Right lobe of liver (tissue), 6 donors: Measurements from ENCODE around the gene CANX. TPM values are rescaled to one million over a fixed set of nuclear protein-coding genes. Genes with fewer than 3 reads are reported as not detected.

Experiments
- ATAC-seq, 4 donors: fragments of 200-7000 bp; cut with Tn5 transposase; one replicate each; pipeline ENCODE4 v1.9.1; 2020; ENCODE audit warnings: mild to moderate bottlenecking in 4 of 4, moderate library complexity in 4 of 4
- DNase-seq, 3 donors: peaks; one replicate each; pipeline ENCODE4 v3.0.0-alpha.2; 2020
- H3K27ac ChIP-seq, 3 donors: fragments of 200-600 bp; one replicate each; pipeline ENCODE4 v1.8.0; 2022
- H3K27me3 ChIP-seq, 2 donors: fragments of 200-600 bp; one replicate each; pipeline ENCODE4 v1.8.0; 2022
- H3K36me3 ChIP-seq, 4 donors: fragments of 200-600 bp; sonication (generic) in 1 of 4; one replicate each; pipeline versions ENCODE4 v1.5.1 to v1.8.0; 2017 to 2022; ENCODE audit warnings: control low read depth in 1 of 4
- H3K4me1 ChIP-seq, 4 donors: fragments of 200-600 bp; sonication (generic) in 1 of 4; one replicate each; pipeline versions ENCODE4 v1.5.1 to v1.8.0; 2017 to 2022; ENCODE audit warnings: control low read depth in 1 of 4
- H3K4me3 ChIP-seq, 3 donors: fragments of 200-600 bp; one replicate each; pipeline ENCODE4 v1.8.0; 2022
- H3K9me3 ChIP-seq, 4 donors: fragments of 200-600 bp; sonication (generic) in 1 of 4; one replicate each; pipeline versions ENCODE4 v1.5.1 to v1.8.0; 2017 to 2022; ENCODE audit warnings: control low read depth in 1 of 4
- POLR2A ChIP-seq: fragments of 450-650 bp; IDR thresholded peaks from one replicate; pipeline ENCODE4 v1.6.1; 2017; ENCODE audit warnings: antibody characterized with exemption, mild to moderate bottlenecking
- WGBS: methylation state at CpG from one replicate; pipeline ENCODE4 v1.1.6; 2018; ENCODE audit warnings: low coverage, low lambda C conversion rate; ENCODE audit not compliant: insufficient coverage; ENCODE audit errors: missing lambda C conversion rate; 5-methylcytosine and 5-hydroxymethylcytosine counted together
- intact Hi-C, 2 donors: fragments of 100-400 bp; cut with DNase I; formaldehyde crosslinking; loops; one replicate each; pipeline versions ENCODE4 v1.11.2 to v1.14.1; 2022
- total RNA-seq, 6 experiments: library from RNA; depleted of rRNA in 2 of 6; stranded (reverse); fragments of >200 nt in 2 of 6; fragmentation: NEBNext Ultra II Directional in 3 of 6; extraction: Animal tissue kit (Norgen Biotek cat#: 25700) in 3 of 6; gene quantifications; one replicate each; pipeline versions ENCODE4 v1.1.0 to v1.2.4, GENCODE V29; 2016 to 2023
- TF ChIP-seq, protein P1 (sequence below), 4 donors: fragments of 200-600 bp in 3 of 4; fragments of 450-650 bp in 1 of 4; IDR thresholded peaks; one replicate each; pipeline versions ENCODE4 v1.5.1 to v1.8.0; 2016 to 2022; ENCODE audit warnings: antibody characterized with exemption in 4 of 4, mild to moderate bottlenecking in 2 of 4
- donor health status: DM: no; HTN: yes; CAD: no.
- donor health status: DM: no; HTN: no; CAD: no.
- donor health status: DM: no; HTN: no; CAD: no.
- donor health status: DM: no; HTN: yes; CAD: no.
- donor health status: DM: no; HTN: yes; CAD: no.

Gene CANX
- total RNA-seq, 6 experiments from 2014 or later, result 363 to 606 (median 456) TPM

DNA sequence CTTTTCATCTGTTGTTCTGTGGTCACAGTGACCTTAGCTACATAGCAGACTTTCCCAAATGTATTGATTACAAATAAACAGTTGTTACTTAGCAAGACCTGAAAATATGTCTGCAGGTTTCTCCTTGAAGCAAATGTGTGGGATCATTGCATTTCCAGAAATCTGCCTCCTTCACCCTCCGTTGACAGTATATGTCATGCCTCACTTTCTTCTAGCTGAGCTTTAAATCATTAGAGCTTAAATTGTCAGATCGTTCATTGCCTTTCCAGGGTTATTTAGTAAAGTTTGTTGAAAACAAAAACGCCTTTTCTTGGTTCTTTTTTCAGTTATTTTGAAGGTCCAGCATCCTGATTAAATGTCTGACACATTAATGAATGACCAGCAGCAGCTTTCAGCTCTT is 31.6 kb downstream of the CANX start:
- H3K36me3 ChIP-seq, result peaks cover 0 to 55% (median 35%) of the 10 kb centered on the region in 4 donors
- no peaks in the 10 kb centered on the region for H3K27me3 ChIP-seq
- WGBS, result 74% methylated on average over 3 of the region's 3 CpGs
- H3K27ac ChIP-seq, result no peak overlapping the region
- TF ChIP-seq, protein P1, sequence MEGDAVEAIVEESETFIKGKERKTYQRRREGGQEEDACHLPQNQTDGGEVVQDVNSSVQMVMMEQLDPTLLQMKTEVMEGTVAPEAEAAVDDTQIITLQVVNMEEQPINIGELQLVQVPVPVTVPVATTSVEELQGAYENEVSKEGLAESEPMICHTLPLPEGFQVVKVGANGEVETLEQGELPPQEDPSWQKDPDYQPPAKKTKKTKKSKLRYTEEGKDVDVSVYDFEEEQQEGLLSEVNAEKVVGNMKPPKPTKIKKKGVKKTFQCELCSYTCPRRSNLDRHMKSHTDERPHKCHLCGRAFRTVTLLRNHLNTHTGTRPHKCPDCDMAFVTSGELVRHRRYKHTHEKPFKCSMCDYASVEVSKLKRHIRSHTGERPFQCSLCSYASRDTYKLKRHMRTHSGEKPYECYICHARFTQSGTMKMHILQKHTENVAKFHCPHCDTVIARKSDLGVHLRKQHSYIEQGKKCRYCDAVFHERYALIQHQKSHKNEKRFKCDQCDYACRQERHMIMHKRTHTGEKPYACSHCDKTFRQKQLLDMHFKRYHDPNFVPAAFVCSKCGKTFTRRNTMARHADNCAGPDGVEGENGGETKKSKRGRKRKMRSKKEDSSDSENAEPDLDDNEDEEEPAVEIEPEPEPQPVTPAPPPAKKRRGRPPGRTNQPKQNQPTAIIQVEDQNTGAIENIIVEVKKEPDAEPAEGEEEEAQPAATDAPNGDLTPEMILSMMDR (IDR thresholded peaks at IDR 0.05), result no peak
- TF ChIP-seq POLR2A, result no peak
- peaks cover 0 to 31% (median 0%) of the 10 kb centered on the region in 4 donors for H3K4me1 ChIP-seq
- DNase-seq (no peak), ATAC-seq (no peak)
- H3K9me3 ChIP-seq, result no peaks in the 10 kb centered on the region
- intact Hi-C loops, result no loop called here
- H3K4me3 ChIP-seq, result no peak overlapping the region

DNA sequence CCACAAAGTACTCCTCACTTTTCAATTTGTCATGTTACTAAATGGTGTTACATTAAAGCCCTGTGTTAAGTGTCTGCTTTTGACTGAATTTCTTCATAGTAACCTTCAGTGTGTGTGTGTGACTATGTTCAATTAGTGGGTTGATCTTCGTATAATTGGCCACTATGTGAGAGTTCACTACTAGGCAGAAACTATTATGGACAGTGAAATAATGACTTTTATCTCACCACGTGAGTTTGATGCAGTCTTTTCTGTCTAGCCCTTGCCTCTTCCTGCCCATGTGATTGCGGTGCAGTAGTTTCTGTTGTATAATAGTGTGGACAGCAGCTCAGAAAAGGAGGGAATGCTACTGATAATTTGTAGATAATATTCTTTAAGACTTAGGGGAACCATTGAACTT is 32.1 kb downstream of the CANX start:
- 49% methylated on average over 3 of the region's 3 CpGs for WGBS
- peaks cover 0 to 50% (median 31%) of the 10 kb centered on the region in 4 donors for H3K36me3 ChIP-seq
- intact Hi-C loops, result no loop called here

DNA sequence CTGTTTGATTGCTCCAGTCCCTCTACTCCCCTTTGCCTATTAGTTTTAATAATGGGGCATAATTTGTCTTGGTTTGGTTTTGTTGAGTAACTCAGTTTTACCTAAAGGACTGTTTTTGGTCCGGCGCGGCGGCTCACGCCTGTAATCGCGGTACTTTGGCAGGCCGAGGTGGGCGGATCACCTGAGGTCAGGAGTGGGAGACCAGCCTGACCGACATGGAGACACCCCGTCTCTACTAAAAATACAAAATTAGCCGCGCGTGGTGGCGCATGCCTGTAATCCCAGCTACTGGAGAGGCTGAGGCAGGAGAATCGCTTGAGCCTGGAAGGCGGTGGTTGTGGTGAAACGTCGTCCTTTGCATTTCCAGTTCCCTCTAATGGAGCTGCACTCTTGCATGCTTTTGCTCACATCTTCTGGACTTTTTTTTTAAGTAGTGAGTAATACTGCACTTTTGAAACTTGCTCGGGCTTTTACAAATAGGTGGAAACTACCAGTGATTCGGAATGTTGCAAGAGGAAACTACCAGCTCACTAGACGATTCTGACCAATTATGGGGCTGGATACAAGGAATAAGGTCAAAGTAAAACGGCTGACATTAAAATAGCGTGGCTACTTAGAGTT is 33.1 kb downstream of the CANX start:
- Histone ChIP-seq H3K9me3 (no peaks in the 10 kb centered on the region), H3K27me3 (no peaks in the 10 kb centered on the region), H3K4me1 (peaks cover 0 to 39% (median 0%) of the 10 kb centered on the region in 4 donors), H3K4me3 (peak overlapping the region in 2 of 3 donors; percentile 27 to 85), H3K36me3 (peaks cover 0 to 40% (median 25%) of the 10 kb centered on the region in 4 donors), H3K27ac (peak overlapping the region; percentile 33 to 94 (median 91))
- intact Hi-C loops, result no loop called here
- peak; percentile 1 to 31 (median 22) for ATAC-seq
- peak; percentile 43 to 62 (median 62) for DNase-seq
- TF ChIP-seq, protein P1 (IDR thresholded peaks at IDR 0.05), result no peak
- no peak for TF ChIP-seq POLR2A
- WGBS, result 47% methylated on average over 23 of the region's 24 CpGs

More for the DNA sequence above, 32.1 kb downstream of the CANX start:
- Histone ChIP-seq H3K27me3 (no peaks in the 10 kb centered on the region), H3K27ac (no peak overlapping the region), H3K9me3 (no peaks in the 10 kb centered on the region), H3K4me3 (no peak overlapping the region), H3K4me1 (peaks cover 0 to 35% (median 0%) of the 10 kb centered on the region in 4 donors)
- TF ChIP-seq POLR2A, result no peak
- TF ChIP-seq, protein P1 (IDR thresholded peaks at IDR 0.05), result no peak
- DNase-seq (peak in 1 of 3 donors; percentile 17), ATAC-seq (no peak)

DNA sequence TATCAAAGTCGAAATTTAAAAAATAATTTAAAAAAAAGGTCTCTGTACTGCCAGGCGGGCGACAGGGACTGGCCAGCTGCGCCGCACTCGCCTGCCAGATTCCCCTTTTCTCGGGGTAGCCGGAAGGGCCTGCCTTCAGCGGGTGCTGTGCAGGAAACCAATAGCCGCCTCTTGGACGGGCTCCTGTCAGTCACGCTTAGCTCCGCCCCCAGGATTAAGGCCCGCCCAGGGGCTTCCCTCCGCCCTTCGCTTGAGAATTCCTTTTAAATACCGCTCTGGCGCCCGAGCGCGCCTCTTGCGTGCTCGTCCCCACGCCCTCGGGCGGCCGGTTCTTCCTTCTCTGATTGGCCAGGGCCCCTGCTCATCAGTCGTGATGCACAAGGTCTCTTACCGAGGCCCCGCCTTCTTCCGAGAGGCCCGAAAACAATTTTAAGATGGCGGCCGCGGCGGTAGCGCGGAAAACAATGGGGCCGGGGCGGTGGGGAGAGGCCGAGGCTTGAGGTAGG is 33.7 kb downstream of the CANX start, which contains the start of gene MAML1:
Gene MAML1 (plus strand): TSS at position 411 of the 506 bp plus-strand sequence. CDS start 291 bp downstream, outside the sequence.
- DNase-seq (peak; percentile 100), ATAC-seq (peak; percentile 95 to 98 (median 96))
- Histone ChIP-seq H3K27ac (peak within 1 kb of the TSS; percentile 85 to 94 (median 91)), H3K9me3 (no peaks in the 10 kb centered on the region), H3K4me1 (peaks cover 0 to 39% (median 0%) of the 10 kb centered on the region in 4 donors), H3K27me3 (no peaks in the 10 kb centered on the region), H3K4me3 (peak within 1 kb of the TSS; percentile 67 to 85 (median 73)), H3K36me3 (peaks cover 0 to 34% (median 20%) of the 10 kb centered on the region in 4 donors)
- TF ChIP-seq, protein P1 (IDR thresholded peaks at IDR 0.05), result peak in 1 of 4 donors; percentile 4
- peak; percentile 64 for TF ChIP-seq POLR2A
- intact Hi-C loops, result no loop called here
- 0% methylated on average over 21 of the region's 41 CpGs for WGBS
